GM18505 (cell line): ENCODE data around the gene FAM181A.

Source experiments
- ATAC-seq: cut with Tn5 transposase; IDR thresholded peaks from one replicate; pipeline ENCODE4 v1.9.1; 2021; ENCODE audit not compliant: unreplicated experiment
- POLR2A ChIP-seq: IDR thresholded peaks from 4 replicates; pipeline ENCODE4 v1.6.1; 2011; ENCODE audit warnings: borderline replicate concordance; ENCODE audit not compliant: insufficient read depth, insufficient read length; ENCODE audit errors: extremely low read depth

The FAM181A gene

GRCh38 chr14:93964820-93965286 lies 37.7 kb downstream of the FAM181A start:
- TF ChIP-seq POLR2A, result no peak
- ATAC-seq, result no peak

GRCh38 chr14:93965287-93965821 lies 38.2 kb downstream of the FAM181A start:
- no peak for ATAC-seq
- TF ChIP-seq POLR2A, result no peak

GRCh38 chr14:93965946-93966474 lies 38.9 kb downstream of the FAM181A start:
- no peak for TF ChIP-seq POLR2A
- ATAC-seq, result no peak

GRCh38 chr14:93967637-93968250 lies 40.6 kb downstream of the FAM181A start:
- TF ChIP-seq POLR2A, result no peak
- peak; percentile 36 for ATAC-seq

- ATAC-seq, result no peak
- no peak for TF ChIP-seq POLR2A
Measured at GRCh38 chr14:93969082-93969828, 42.1 kb downstream of the FAM181A start.

- ATAC-seq, result no peak
- no peak for TF ChIP-seq POLR2A
Measured at GRCh38 chr14:93970585-93970964, 43.4 kb downstream of the FAM181A start.

- ATAC-seq, result peak; percentile 36
- no peak for TF ChIP-seq POLR2A
Measured at GRCh38 chr14:93970965-93971634, 44.0 kb downstream of the FAM181A start.

- no peak for ATAC-seq
- no peak for TF ChIP-seq POLR2A
Measured at GRCh38 chr14:93971635-93972027, 44.5 kb downstream of the FAM181A start.

GRCh38 chr14:93972618-93973205 lies 45.6 kb downstream of the FAM181A start:
- ATAC-seq, result no peak
- no peak for TF ChIP-seq POLR2A

- TF ChIP-seq POLR2A, result no peak
- ATAC-seq, result no peak
Measured at GRCh38 chr14:93973607-93974006, 46.5 kb downstream of the FAM181A start.

- ATAC-seq, result no peak
- no peak for TF ChIP-seq POLR2A
Measured at GRCh38 chr14:93974299-93974698, 47.2 kb downstream of the FAM181A start.

GRCh38 chr14:93974833-93975232 lies 47.7 kb downstream of the FAM181A start:
- ATAC-seq, result no peak
- no peak for TF ChIP-seq POLR2A
